ENCODE results near the gene AP1S2.
"Not testable (repeated sequence)": the region's sequence is repeated elsewhere in the genome, so short reads cannot be mapped to it uniquely, and the experiment has no call there.

AP1S2 gene

DNA sequence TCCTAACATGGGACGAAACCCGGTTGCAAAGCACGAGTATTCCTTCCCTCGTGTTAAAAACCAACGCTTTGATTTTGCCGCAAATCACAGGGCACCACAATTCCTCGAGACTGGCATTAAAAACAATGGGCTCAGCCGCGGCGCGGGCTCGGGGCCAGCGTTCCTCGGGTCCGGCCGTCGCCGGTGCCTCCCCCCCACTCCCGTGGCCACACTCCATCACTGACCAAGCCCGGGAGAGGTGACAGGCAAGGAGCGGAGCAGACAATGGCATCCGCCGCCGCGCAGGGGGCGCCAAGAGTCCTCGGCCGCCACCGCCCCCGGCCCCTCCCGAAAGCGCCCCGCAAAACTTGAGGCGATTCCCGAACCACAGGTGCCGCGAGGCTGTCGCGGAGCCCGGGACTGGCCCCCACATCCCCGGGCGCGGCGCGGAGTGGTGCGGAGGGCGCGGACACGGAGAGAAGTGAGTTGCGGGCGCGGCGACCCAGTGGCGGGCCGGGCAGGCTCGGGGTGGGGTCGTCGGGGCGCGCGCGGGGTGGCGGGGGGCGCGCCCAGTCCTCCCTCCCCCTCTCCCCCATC lies 445 bp downstream of the AP1S2 start:
- DNase-seq (ENCODE audit: low read depth): peak; percentile 3

DNA sequence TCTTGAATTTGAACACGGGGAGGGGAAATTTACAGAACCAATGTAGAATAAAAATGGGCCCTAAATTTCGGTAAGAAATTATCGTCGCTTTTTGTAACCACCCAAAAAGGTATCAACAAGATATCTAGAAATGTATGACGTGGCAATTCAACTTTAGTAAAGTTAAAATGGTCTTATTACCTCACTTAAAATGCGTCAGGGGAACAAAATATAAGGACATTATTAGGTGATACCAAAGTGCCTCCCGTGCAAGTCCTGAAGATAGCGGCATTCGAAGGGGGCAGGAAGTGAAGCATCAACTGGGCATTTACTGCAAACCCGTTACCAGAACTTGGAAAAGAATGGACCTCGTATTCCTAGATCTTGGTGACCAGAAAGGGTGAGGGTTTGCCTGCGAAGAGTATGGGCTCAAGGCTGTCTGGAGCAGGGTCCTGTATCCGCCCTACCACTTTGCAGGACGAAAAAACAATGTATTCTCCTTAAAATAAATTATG lies 980 bp downstream of the AP1S2 start:
- no peak for DNase-seq (ENCODE audit: low read depth)

- DNase-seq (ENCODE audit: low read depth): no peak
Observed at GRCh38 chrX:15849555-15849954, 5.1 kb downstream of the AP1S2 start.

GRCh38 chrX:15848576-15848975 lies 6.0 kb downstream of the AP1S2 start:
- DNase-seq (ENCODE audit: low read depth): no peak

- no peak for DNase-seq (ENCODE audit: low read depth)
Observed at GRCh38 chrX:15843960-15844359, 10.7 kb downstream of the AP1S2 start.

- no peak for DNase-seq (ENCODE audit: low read depth)
Observed at GRCh38 chrX:15841853-15842516, 12.6 kb downstream of the AP1S2 start.

DNA sequence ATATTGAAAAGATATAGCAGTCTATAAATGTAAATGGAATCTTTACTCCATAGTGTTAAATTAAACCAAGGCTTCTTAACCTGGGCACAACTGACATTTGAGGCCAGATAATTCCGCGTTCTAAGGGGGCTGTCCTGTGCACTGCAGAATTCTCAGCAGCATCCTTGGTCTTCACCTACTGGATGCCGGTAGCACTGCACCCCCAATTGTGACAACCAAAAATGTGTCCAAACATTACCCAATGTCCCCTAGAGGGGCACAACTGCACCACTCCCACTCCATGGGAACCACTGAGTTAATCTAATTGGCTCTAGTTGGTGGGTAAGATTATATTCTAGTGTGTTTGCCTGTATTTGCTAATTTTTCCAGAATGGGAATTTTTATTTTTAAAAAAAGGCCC lies 16.6 kb downstream of the AP1S2 start:
- DNase-seq (ENCODE audit: low read depth): no peak

DNA sequence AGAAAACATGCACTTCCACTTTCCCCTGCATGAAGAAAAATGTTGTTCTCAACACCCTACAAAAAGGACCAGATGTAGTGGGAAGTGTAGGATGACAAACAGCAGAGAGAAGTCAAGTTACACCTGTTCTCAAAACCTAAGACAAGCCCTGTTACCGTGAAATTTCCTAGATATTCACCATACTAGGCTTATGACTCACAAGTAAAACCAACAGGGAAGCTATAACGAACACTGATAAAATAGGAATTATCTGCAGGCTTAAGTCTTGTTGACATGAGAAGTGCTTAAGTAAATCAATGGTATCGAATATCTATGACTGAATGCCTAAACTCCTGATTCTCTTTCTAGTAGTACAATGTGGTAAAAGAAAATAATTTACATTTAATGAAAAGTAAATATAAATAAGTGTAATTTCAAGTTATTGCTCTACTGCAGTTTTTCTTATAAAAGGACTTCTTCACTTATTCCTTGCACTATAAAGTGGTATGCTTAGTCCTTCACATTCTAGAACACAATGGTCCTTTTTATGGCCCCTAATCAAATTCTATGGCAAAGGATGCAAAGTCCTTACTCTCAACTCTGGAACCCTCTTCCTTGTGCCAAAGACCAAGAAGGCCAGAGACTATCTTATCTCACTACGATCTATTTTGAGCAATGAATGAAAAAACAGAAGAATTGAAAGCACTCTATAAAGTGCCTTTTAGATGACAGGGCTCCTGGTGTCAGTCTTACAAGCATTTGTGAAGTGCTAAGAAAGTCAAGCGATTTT lies 19.6 kb downstream of the AP1S2 start:
- no peak for DNase-seq (ENCODE audit: low read depth)

DNA sequence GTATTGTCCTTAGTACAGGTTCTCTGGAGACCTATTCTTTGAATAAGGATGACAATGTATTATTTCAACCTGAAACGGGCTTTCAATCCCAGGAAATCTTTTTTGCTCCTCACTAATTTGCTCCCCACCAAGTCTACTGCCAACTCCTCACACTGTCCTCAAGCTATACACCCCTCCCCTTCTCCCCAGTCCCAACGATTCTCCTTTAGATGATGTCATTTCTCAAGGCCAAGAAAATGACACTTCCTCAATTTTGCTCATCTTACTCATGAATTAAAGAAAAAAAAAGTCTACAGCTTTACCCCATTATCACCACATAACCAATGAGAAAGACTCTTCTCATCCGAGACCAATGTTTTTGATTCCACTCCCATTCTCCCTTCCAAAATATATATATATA lies 20.6 kb downstream of the AP1S2 start:
- DNase-seq (ENCODE audit: low read depth): no peak

GRCh38 chrX:15831347-15831746 lies 23.3 kb downstream of the AP1S2 start:
- DNase-seq (ENCODE audit: low read depth): not testable (repeated sequence)

GRCh38 chrX:15829217-15829616 lies 25.4 kb downstream of the AP1S2 start:
- DNase-seq (ENCODE audit: low read depth): no peak

- no peak for DNase-seq (ENCODE audit: low read depth)
Observed at GRCh38 chrX:15825936-15826335, 28.7 kb downstream of the AP1S2 start.

GRCh38 chrX:15822922-15823321 lies 31.7 kb downstream of the AP1S2 start:
- DNase-seq (ENCODE audit: low read depth): no peak

GRCh38 chrX:15820106-15821073 lies 34.2 kb downstream of the AP1S2 start:
- DNase-seq (ENCODE audit: low read depth): no peak

DNA sequence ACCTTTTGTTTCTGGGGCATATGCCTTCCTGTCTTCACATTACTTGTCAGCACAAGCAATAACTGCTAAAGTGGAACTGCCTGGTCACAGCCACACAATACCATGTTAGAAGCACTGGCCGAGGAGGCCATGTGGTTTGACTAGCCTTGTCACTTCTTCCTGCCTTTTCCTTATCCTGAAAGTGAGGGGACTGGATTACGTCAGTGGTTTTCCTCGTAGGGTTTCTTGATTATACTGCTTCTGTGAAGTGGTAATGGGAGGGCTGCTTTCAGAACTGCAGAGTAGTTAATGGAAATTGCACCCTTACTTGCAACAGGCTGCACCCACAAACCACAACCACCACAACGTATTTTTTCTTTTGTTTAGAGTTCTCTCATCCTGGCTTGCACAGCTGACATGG lies 37.7 kb downstream of the AP1S2 start:
- no peak for DNase-seq (ENCODE audit: low read depth)

- DNase-seq (ENCODE audit: low read depth): no peak
Observed at GRCh38 chrX:15816438-15816809, 38.2 kb downstream of the AP1S2 start.

GRCh38 chrX:15815779-15816437 lies 38.7 kb downstream of the AP1S2 start:
- no peak for DNase-seq (ENCODE audit: low read depth)

DNA sequence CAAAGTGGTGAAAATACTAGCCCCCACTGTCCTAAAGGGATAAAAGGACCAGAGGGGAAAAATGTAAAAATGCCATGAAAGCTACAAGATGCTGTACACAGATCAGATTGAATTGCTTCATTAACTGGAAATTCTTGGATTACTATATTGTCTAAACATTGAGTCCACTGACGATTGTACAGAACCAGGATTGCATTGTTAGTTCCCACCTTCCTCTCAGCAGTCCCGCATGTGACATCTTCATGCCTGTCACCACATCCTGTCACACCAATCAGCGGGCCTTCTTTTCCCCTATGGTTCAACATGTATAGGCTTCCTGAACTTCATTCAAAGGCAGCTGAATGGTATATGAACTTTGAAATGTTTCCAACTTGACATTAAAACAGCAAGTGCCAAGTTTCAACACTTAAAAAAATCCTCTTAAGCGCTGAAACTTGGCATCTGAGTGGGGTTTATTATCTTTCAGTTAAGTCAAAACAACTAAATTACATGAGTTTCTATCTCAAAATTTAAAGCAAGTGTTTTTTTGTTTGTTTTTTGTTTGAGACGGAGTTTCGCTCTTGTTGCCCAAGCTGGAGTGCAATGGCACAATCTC lies 39.7 kb downstream of the AP1S2 start:
- DNase-seq (ENCODE audit: low read depth): no peak

DNA sequence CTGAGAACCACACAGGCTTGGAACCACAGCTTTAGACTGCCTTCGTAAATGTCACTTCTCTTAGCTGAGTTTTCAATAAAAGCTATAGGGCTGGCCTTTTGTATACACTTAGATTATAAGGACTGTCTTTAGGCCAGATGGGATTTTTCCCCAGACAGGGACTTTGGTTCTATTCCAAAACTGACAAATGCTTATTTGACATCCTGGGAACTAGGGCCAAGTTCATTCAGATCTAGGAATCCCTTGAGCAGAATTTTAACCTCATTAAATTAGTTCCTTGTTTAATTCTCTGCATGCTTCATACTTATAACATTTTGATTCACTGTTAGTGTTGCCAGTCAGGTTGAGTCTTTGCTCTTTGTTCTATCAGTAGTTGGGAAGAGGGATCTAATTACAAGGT lies 41.2 kb downstream of the AP1S2 start:
- no peak for DNase-seq (ENCODE audit: low read depth)

DNA sequence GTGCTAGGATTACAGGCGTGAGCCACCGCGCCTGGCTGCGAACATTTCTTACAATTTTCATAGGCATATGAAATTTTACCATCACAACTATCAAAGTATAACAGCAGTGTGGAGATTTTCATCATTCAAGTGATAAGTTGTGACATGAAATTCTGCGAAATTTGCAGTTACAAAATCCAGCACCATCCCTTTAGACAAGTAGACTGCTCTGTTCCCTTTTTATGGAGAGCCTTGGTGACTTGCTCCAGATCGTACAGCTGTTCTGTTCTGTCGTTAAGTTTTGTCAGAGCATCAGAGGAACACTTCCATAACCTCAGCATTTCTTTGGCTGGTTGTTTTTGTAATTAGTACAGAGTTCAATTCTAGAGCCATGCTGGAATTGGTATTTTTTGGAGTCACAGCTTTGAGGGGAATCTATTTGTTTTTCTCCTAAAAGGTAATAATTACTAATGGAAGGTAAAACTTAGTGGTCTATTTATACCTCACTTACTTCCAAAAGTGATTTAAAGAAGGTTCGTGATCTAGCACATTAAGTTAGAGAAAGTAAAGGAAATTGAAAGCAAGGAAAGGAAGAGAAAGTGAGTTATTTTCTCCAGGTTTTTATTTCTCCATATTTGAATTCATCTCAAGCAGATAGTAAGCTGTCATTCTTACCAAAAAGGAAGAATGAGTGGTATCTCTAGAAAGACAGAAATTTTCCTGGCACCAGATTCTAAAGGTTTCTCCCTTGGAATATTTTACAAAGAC lies 42.2 kb downstream of the AP1S2 start:
- no peak for DNase-seq (ENCODE audit: low read depth)

Data from stimulated activated CD8-positive, alpha-beta memory T cell treated with anti-CD3 and anti-CD28 coated beads, Interleukin-7, amount 100 ng/mL, for 24 hours (primary cell).